HepG2 (cell line): ENCODE data around the gene HECTD3. TPM values are rescaled to one million over a fixed set of nuclear protein-coding genes. Genes with fewer than 3 reads are reported as not detected.

Experiments
- ATF6 ChIP-seq: sonication (generic); formaldehyde crosslinking; conservative IDR thresholded peaks from 2 replicates; pipeline ENCODE4 v1.4.0; 2020; ENCODE audit warnings: missing genetic modification reagents
- DR1 ChIP-seq: sonication (generic); formaldehyde crosslinking; IDR thresholded peaks from 2 replicates; pipeline ENCODE4 v1.8.0; 2021; ENCODE audit warnings: mild to moderate bottlenecking, missing genetic modification reagents, inconsistent platforms
- GPN1 ChIP-seq: sonication (generic); formaldehyde crosslinking; IDR thresholded peaks from 2 replicates; pipeline ENCODE4 v1.5.1; 2020; ENCODE audit warnings: missing genetic modification reagents, borderline replicate concordance
- HES4 ChIP-seq: sonication (generic); formaldehyde crosslinking; IDR thresholded peaks from 2 replicates; pipeline ENCODE4 v1.9.0; 2021; ENCODE audit warnings: mild to moderate bottlenecking, missing genetic modification reagents, borderline replicate concordance
- HOXA7 ChIP-seq: sonication (generic); formaldehyde crosslinking; IDR thresholded peaks from 2 replicates; pipeline ENCODE4 v1.8.1; 2022; ENCODE audit warnings: mild to moderate bottlenecking, missing genetic modification reagents, moderate library complexity
- JARID2 ChIP-seq: sonication (generic); formaldehyde crosslinking; IDR thresholded peaks from 2 replicates; pipeline ENCODE4 v1.8.1; 2023; ENCODE audit warnings: missing genetic modification reagents, inconsistent platforms; ENCODE audit not compliant: insufficient replicate concordance
- NFIC ChIP-seq: IDR thresholded peaks from 2 replicates; pipeline ENCODE4 v1.6.1; 2012; ENCODE audit warnings: mild to moderate bottlenecking, low read length, inconsistent platforms
- NR2F1 ChIP-seq, 2 experiments: fragments of 450-650 bp in 1 of 2; formaldehyde crosslinking in 1 of 2; IDR thresholded peaks; 2 replicates each; pipeline versions ENCODE4 v1.5.0 to v1.6.1; 2016 to 2020; ENCODE audit warnings: mild to moderate bottlenecking in 1 of 2, missing compliant biosample characterization in 1 of 2, missing genetic modification reagents in 1 of 2, moderate library complexity in 1 of 2
- SAFB2 ChIP-seq: sonication (generic); formaldehyde crosslinking; IDR thresholded peaks from 2 replicates; pipeline ENCODE4 v1.5.1; 2020; ENCODE audit warnings: missing genetic modification reagents, low read depth, mild to moderate bottlenecking, borderline replicate concordance
- ZC3H4 ChIP-seq: sonication (generic); formaldehyde crosslinking; IDR thresholded peaks from 2 replicates; pipeline ENCODE4 v1.4.0; 2020; ENCODE audit warnings: missing genetic modification reagents, borderline replicate concordance
- ZFP62 ChIP-seq: sonication (generic); formaldehyde crosslinking; IDR thresholded peaks from 2 replicates; pipeline ENCODE4 v1.4.0; 2020; ENCODE audit warnings: missing genetic modification reagents
- ZFY ChIP-seq: sonication (generic); formaldehyde crosslinking; IDR thresholded peaks from 2 replicates; pipeline ENCODE4 v1.4.0; 2020; ENCODE audit warnings: missing genetic modification reagents
- ZMYM2 ChIP-seq: sonication (generic); formaldehyde crosslinking; IDR thresholded peaks from 2 replicates; pipeline ENCODE4 v1.8.0; 2022; ENCODE audit warnings: mild to moderate bottlenecking, missing genetic modification reagents
- ZNF264 ChIP-seq: sonication (generic); formaldehyde crosslinking; IDR thresholded peaks from 2 replicates; pipeline ENCODE4 v1.4.0; 2020; ENCODE audit warnings: missing genetic modification reagents
- ZNF3 ChIP-seq: IDR thresholded peaks from 2 replicates; pipeline ENCODE4 v1.7.0; 2017; ENCODE audit warnings: inconsistent platforms
- ZNF331 ChIP-seq: sonication (generic); formaldehyde crosslinking; IDR thresholded peaks from 2 replicates; pipeline ENCODE4 v1.4.0; 2020; ENCODE audit warnings: missing genetic modification reagents
- polyA plus RNA-seq, 8 experiments: library from polyadenylated mRNA; depleted of rRNA in 3 of 8; stranded (reverse) in 7 of 8; unstranded in 1 of 8; fragments of >200 nt; fragmentation: Illumina TruSeq in 4 of 8; extraction: Trizol in 4 of 8; gene quantifications; 2 replicates each; pipeline versions ENCODE4 v1.2.1 to v1.2.3, GENCODE V29; 2011 to 2016; ENCODE audit warnings: low read depth in 4 of 8, missing spikeins in 1 of 8, mixed read lengths in 1 of 8; ENCODE audit not compliant: insufficient read depth in 1 of 8
- total RNA-seq, 5 experiments: library from RNA; depleted of rRNA; stranded (reverse); fragments of >200 nt; fragmentation: Illumina TruSeq; extraction: Trizol; gene quantifications; 2 replicates each; pipeline ENCODE4 v1.2.3, GENCODE V29; 2016; ENCODE audit warnings: low read depth in 1 of 5
- TF ChIP-seq, protein P1 (sequence below): sonication (generic); formaldehyde crosslinking; IDR thresholded peaks from 2 replicates; pipeline ENCODE4 v1.4.0; 2020; ENCODE audit warnings: mild to moderate bottlenecking, missing genetic modification reagents
- TF ChIP-seq, protein P2 (sequence below): sonication (generic); formaldehyde crosslinking; IDR thresholded peaks from 2 replicates; pipeline ENCODE4 v1.4.0; 2020; ENCODE audit warnings: missing genetic modification reagents; ENCODE audit errors: not compliant biosample characterization

Gene HECTD3
- total and polyA plus RNA-seq, 2 of the 13 experiments (the other 11 are each of a cell fraction or from before 2014, with no cell fraction given) = 18.6 to 24.5 TPM

- TF ChIP-seq, protein P1, sequence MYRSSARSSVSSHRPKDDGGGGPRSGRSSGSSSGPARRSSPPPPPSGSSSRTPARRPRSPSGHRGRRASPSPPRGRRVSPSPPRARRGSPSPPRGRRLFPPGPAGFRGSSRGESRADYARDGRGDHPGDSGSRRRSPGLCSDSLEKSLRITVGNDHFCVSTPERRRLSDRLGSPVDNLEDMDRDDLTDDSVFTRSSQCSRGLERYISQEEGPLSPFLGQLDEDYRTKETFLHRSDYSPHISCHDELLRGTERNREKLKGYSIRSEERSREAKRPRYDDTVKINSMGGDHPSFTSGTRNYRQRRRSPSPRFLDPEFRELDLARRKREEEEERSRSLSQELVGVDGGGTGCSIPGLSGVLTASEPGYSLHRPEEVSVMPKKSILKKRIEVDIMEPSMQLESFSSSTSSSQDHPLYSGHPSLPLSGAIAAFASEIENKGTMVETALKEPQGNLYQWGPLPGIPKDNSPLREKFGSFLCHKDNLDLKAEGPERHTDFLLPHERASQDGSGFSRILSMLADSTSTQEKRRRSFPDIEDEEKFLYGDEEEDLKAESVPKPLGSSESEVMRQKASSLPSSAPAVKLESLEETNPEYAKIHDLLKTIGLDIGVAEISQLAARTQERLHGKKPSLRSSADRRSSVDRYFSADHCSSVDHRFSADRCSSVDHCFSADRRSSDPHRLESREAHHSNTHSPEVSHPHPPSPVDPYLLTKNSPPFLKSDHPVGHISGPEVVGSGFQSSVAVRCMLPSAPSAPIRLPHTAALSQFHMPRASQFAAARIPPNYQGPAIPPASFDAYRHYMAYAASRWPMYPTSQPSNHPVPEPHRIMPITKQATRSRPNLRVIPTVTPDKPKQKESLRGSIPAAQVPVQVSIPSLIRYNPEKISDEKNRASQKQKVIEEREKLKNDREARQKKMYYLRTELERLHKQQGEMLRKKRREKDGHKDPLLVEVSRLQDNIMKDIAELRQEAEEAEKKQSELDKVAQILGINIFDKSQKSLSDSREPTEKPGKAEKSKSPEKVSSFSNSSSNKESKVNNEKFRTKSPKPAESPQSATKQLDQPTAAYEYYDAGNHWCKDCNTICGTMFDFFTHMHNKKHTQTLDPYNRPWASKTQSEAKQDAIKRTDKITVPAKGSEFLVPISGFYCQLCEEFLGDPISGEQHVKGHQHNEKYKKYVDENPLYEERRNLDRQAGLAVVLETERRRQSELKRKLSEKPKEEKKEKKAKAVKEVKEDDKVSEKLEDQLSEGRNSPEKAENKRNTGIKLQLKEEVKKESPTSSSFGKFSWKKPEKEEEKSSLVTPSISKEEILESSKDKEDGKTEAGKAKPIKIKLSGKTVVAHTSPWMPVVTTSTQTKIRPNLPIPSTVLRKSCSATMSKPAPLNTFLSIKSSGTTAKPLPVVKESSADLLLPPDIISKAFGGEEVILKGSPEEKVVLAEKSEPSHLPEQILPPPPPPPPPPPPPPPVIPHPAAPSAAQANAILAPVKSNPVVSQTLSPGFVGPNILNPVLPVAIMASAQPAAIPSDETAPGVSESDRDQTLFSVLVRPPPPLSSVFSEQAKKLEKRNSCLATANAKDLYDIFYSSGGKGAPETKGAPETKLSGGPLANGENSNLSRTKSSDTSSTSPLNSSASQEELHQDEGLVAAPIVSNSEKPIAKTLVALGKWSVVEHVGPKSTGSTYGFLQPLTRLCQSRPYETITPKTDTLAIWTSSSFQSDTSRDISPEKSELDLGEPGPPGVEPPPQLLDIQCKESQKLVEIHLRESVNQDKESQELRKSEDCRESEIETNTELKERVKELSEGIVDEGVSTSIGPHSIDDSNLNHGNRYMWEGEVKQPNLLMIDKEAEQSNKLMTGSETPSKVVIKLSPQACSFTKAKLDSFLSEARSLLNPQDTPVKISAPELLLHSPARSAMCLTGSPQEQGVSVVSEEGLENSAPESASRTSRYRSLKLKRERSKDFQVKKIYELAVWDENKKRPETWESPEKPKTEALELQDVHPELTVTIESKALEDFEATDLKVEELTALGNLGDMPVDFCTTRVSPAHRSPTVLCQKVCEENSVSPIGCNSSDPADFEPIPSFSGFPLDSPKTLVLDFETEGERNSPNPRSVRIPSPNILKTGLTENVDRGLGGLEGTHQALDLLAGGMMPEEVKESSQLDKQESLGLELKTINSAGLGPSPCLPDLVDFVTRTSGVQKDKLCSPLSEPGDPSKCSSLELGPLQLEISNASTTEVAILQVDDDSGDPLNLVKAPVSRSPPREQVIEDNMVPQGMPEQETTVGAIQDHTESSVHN (CRISPR knock-in tag) = no peak
- TF ChIP-seq ZNF331 (peak; percentile 54; the same call in 1 of the 2 replicates), DR1 (no peak), NFIC (no peak), ZFY (CRISPR knock-in tag) (peak; percentile 58), ZNF264 (no peak), GPN1 (no peak), HES4 (CRISPR knock-in tag) (no peak), JARID2 (no peak), HOXA7 (no peak), ZFP62 (CRISPR knock-in tag) (no peak), NR2F1 (CRISPR knock-in tag; IDR thresholded peaks at IDR 0.05) (no peak), ZNF3 (no peak), SAFB2 (no peak), ATF6 (CRISPR knock-in tag) (no peak), ZMYM2 (CRISPR knock-in tag) (no peak), ZC3H4 (CRISPR knock-in tag) (no peak)
- TF ChIP-seq, protein P2, sequence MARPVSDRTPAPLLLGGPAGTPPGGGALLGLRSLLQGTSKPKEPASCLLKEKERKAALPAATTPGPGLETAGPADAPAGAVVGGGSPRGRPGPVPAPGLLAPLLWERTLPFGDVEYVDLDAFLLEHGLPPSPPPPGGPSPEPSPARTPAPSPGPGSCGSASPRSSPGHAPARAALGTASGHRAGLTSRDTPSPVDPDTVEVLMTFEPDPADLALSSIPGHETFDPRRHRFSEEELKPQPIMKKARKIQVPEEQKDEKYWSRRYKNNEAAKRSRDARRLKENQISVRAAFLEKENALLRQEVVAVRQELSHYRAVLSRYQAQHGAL (CRISPR knock-in tag) = no peak
Observed at GRCh38 chr1:45010855-45011811, at the start of gene HECTD3 (continued).
